ENCODE data around the gene RASEF.

GRCh38 chr9:82938426-82939218 is 124.3 kb downstream of the RASEF start:
- TF ChIP-seq, protein P1, sequence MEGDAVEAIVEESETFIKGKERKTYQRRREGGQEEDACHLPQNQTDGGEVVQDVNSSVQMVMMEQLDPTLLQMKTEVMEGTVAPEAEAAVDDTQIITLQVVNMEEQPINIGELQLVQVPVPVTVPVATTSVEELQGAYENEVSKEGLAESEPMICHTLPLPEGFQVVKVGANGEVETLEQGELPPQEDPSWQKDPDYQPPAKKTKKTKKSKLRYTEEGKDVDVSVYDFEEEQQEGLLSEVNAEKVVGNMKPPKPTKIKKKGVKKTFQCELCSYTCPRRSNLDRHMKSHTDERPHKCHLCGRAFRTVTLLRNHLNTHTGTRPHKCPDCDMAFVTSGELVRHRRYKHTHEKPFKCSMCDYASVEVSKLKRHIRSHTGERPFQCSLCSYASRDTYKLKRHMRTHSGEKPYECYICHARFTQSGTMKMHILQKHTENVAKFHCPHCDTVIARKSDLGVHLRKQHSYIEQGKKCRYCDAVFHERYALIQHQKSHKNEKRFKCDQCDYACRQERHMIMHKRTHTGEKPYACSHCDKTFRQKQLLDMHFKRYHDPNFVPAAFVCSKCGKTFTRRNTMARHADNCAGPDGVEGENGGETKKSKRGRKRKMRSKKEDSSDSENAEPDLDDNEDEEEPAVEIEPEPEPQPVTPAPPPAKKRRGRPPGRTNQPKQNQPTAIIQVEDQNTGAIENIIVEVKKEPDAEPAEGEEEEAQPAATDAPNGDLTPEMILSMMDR (IDR thresholded peaks at IDR 0.05) = no peak
- TF ChIP-seq POLR2A (IDR thresholded peaks at IDR 0.05) = no peak

Measured in uterus (tissue), 2 donors.